ENCODE measurements around the gene THOC5. TPM values are rescaled to one million over a fixed set of nuclear protein-coding genes. Genes with fewer than 3 reads are reported as not detected.

Gene THOC5
- total RNA-seq, 4 donors from 2014 or later: 22.4 to 43.7 (median 27.0) TPM

- TF ChIP-seq EP300 (IDR thresholded peaks at IDR 0.05; ENCODE audit: low read depth) (no peak), POLR2AphosphoS5 (IDR thresholded peaks at IDR 0.05) (no peak), POLR2A (IDR thresholded peaks at IDR 0.05) (no peak)
- TF ChIP-seq, protein P1, sequence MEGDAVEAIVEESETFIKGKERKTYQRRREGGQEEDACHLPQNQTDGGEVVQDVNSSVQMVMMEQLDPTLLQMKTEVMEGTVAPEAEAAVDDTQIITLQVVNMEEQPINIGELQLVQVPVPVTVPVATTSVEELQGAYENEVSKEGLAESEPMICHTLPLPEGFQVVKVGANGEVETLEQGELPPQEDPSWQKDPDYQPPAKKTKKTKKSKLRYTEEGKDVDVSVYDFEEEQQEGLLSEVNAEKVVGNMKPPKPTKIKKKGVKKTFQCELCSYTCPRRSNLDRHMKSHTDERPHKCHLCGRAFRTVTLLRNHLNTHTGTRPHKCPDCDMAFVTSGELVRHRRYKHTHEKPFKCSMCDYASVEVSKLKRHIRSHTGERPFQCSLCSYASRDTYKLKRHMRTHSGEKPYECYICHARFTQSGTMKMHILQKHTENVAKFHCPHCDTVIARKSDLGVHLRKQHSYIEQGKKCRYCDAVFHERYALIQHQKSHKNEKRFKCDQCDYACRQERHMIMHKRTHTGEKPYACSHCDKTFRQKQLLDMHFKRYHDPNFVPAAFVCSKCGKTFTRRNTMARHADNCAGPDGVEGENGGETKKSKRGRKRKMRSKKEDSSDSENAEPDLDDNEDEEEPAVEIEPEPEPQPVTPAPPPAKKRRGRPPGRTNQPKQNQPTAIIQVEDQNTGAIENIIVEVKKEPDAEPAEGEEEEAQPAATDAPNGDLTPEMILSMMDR (IDR thresholded peaks at IDR 0.05): no peak
- DNase-seq: no peak
- Histone ChIP-seq H3K27ac (no peak overlapping the region), H3K27me3 (no peaks in the 10 kb centered on the region), H3K36me3 (peaks cover 0 to 71% (median 31%) of the 10 kb centered on the region in 4 donors), H3K4me3 (no peak overlapping the region), H3K4me1 (no peaks in the 10 kb centered on the region), H3K9me3 (no peaks in the 10 kb centered on the region)
- in situ Hi-C loops (cut with MboI; ENCODE audit: low pct_ligation_motif_present in 1 of 4, low pct_unique_long_range_greater_than_20kb in 1 of 4, low sequenced_read_pairs in 3 of 4) (loop anchor here in 1 of 4 donors (10.0 kb wide), 1 partner anchor 129 kb away; no protein-coding TSS in a partner anchor), intact Hi-C loops (cut with DNase I; ENCODE audit: low total_unique reads) (loop anchor here (10.0 kb wide), 1 partner anchor 129 kb away; no protein-coding TSS in a partner anchor)
- 89% methylated on average over 2 of the region's 2 CpGs; no CpG with 5 or more reads in 1 of the 2 donors for WGBS, 2 donors (ENCODE audit: low coverage in 1 of 2)
Observed at GRCh38 chr22:29523761-29524160, 29.8 kb downstream of the THOC5 start.

DNA sequence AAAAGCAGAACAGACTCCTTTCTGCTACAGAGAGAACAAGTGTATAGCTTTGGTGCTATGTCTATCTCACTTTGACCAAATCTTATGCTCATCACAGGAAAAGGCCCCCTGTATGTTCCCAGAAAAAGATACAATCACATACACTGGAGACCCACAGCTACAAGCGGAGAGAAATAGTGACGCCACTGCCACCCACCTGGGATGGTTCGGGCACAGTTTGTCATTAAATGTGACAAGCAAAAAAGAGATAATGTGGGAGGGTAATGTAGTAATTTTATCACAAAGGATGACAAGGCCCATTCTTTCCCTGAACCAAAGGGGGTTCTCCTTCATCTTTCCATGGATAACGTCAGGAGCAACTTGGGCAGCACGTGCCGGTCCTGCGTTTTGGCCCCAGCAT, 32.0 kb downstream of the THOC5 start:
- Histone ChIP-seq H3K4me1 (no peaks in the 10 kb centered on the region), H3K27ac (no peak overlapping the region), H3K4me3 (no peak overlapping the region), H3K36me3 (peaks cover 0 to 71% (median 38%) of the 10 kb centered on the region in 4 donors), H3K9me3 (no peaks in the 10 kb centered on the region), H3K27me3 (no peaks in the 10 kb centered on the region)
- intact Hi-C loops (cut with DNase I; ENCODE audit: low total_unique reads) (loop anchor here (10.0 kb wide), 1 partner anchor 127 kb away; no protein-coding TSS in a partner anchor), in situ Hi-C loops (cut with MboI; ENCODE audit: low pct_ligation_motif_present in 1 of 4, low pct_unique_long_range_greater_than_20kb in 1 of 4, low sequenced_read_pairs in 3 of 4) (loop anchor here in 1 of 4 donors (10.0 kb wide), 1 partner anchor 127 kb away; no protein-coding TSS in a partner anchor)
- 97 to 100% methylated on average over 3 to 7 of the region's 7 CpGs for WGBS, 2 donors (ENCODE audit: low coverage in 1 of 2)
- no peak for DNase-seq
- TF ChIP-seq POLR2AphosphoS5 (IDR thresholded peaks at IDR 0.05) (no peak), EP300 (IDR thresholded peaks at IDR 0.05; ENCODE audit: low read depth) (no peak), POLR2A (IDR thresholded peaks at IDR 0.05) (no peak)
- TF ChIP-seq, protein P1 (IDR thresholded peaks at IDR 0.05): no peak

DNA sequence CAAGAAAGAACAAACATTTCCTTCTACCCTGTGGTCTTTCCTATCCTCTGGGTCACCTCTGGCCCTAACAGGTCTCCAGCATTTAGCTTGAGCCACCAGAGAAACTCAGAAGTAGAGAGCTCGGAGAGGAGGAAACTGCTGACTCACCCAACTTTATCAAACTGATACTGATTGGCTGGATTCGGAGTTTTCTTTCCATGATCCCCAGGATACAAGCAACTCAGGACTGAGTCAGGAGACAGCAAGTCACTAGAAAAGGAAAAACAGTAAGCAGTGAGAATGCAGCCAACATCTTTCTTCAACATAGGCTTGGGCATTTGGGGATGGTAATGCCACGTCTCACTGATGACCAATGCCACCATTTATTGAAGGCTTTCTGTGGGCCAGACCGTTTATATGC, 32.7 kb downstream of the THOC5 start:
- no peaks in the 10 kb centered on the region for H3K9me3 ChIP-seq
- no peak overlapping the region for H3K4me3 ChIP-seq
- 67 to 82% methylated on average over 2 to 4 of the region's 4 CpGs for WGBS, 2 donors (ENCODE audit: low coverage in 1 of 2)
- no peak for DNase-seq
- H3K36me3 ChIP-seq: peaks cover 0 to 75% (median 37%) of the 10 kb centered on the region in 4 donors
- no peak overlapping the region for H3K27ac ChIP-seq
- in situ Hi-C loops (cut with MboI; ENCODE audit: low pct_ligation_motif_present in 1 of 4, low pct_unique_long_range_greater_than_20kb in 1 of 4, low sequenced_read_pairs in 3 of 4) (loop anchor here in 1 of 4 donors (10.0 kb wide), 1 partner anchor 126 kb away; no protein-coding TSS in a partner anchor), intact Hi-C loops (cut with DNase I; ENCODE audit: low total_unique reads) (loop anchor here (10.0 kb wide), 1 partner anchor 126 kb away; no protein-coding TSS in a partner anchor)
- H3K27me3 ChIP-seq: no peaks in the 10 kb centered on the region
- no peaks in the 10 kb centered on the region for H3K4me1 ChIP-seq
- TF ChIP-seq POLR2A (IDR thresholded peaks at IDR 0.05): no peak
- TF ChIP-seq, protein P1 (IDR thresholded peaks at IDR 0.05): no peak
- no peak for TF ChIP-seq EP300 (IDR thresholded peaks at IDR 0.05; ENCODE audit: low read depth)
- TF ChIP-seq POLR2AphosphoS5 (IDR thresholded peaks at IDR 0.05): no peak

- no peak for DNase-seq
- Histone ChIP-seq H3K27me3 (no peaks in the 10 kb centered on the region), H3K4me1 (no peaks in the 10 kb centered on the region), H3K36me3 (peaks cover 0 to 77% (median 36%) of the 10 kb centered on the region in 4 donors), H3K27ac (no peak overlapping the region), H3K4me3 (no peak overlapping the region), H3K9me3 (no peaks in the 10 kb centered on the region)
- TF ChIP-seq POLR2AphosphoS5 (IDR thresholded peaks at IDR 0.05): no peak
- TF ChIP-seq EP300 (IDR thresholded peaks at IDR 0.05; ENCODE audit: low read depth): no peak
- TF ChIP-seq POLR2A (IDR thresholded peaks at IDR 0.05): no peak
- TF ChIP-seq, protein P1 (IDR thresholded peaks at IDR 0.05): no peak
- intact Hi-C loops (cut with DNase I; ENCODE audit: low total_unique reads): loop anchor here (10.0 kb wide), 1 partner anchor 125 kb away; no protein-coding TSS in a partner anchor
- WGBS, 2 donors (ENCODE audit: low coverage in 1 of 2): 96% methylated on average over 1 of the region's 1 CpG; no CpG with 5 or more reads in 1 of the 2 donors
- in situ Hi-C loops (cut with MboI; ENCODE audit: low pct_ligation_motif_present in 1 of 4, low pct_unique_long_range_greater_than_20kb in 1 of 4, low sequenced_read_pairs in 3 of 4): loop anchor here in 1 of 4 donors (10.0 kb wide), 1 partner anchor 125 kb away; no protein-coding TSS in a partner anchor
Observed at GRCh38 chr22:29519996-29520395, 33.6 kb downstream of the THOC5 start.

Data from transverse colon (tissue), 4 donors.